Prostate gland (tissue), 2 donors: Measurements from ENCODE around the gene RILPL1. TPM values are rescaled to one million over a fixed set of nuclear protein-coding genes. Genes with fewer than 3 reads are reported as not detected.

Experiments used
- DNase-seq: peaks from one replicate; pipeline ENCODE4 v3.0.0-alpha.2; 2019; ENCODE audit warnings: low spot score
- H3K27ac ChIP-seq, 2 donors: fragments of 200-600 bp; sonication (generic); 2 replicates each; pipeline ENCODE4 v1.5.1; 2017 to 2019
- H3K27me3 ChIP-seq: fragments of 200-600 bp; sonication (generic); replicated peaks from 2 replicates; pipeline ENCODE4 v1.5.1; 2019; ENCODE audit not compliant: insufficient read depth
- H3K36me3 ChIP-seq, 2 donors: fragments of 200-600 bp; sonication (generic); 1 replicate in 1 of 2; 2 replicates in 1 of 2; pipeline versions ENCODE4 v1.5.1 to v1.8.1; 2017 to 2019
- H3K4me1 ChIP-seq: fragments of 200-600 bp; sonication (generic); replicated peaks from 2 replicates; pipeline ENCODE4 v1.5.1; 2019
- H3K4me3 ChIP-seq, 2 donors: fragments of 200-600 bp; sonication (generic); 2 replicates each; pipeline ENCODE4 v1.5.1; 2017 to 2019
- H3K9me3 ChIP-seq: fragments of 200-600 bp; sonication (generic); 2 replicates; pipeline ENCODE4 v1.5.1; 2017
- POLR2A ChIP-seq: fragments of 450-650 bp; IDR thresholded peaks from one replicate; pipeline ENCODE4 v1.6.1; 2016; ENCODE audit warnings: antibody characterized with exemption, mild to moderate bottlenecking
- POLR2AphosphoS5 ChIP-seq: sonication (generic); formaldehyde crosslinking; IDR thresholded peaks from one replicate; pipeline ENCODE4 v1.6.1; 2017; ENCODE audit warnings: antibody characterized with exemption
- WGBS: methylation state at CpG from one replicate; pipeline ENCODE4 v1.1.5; 2018; 5-methylcytosine and 5-hydroxymethylcytosine counted together
- intact Hi-C: fragments of 100-400 bp; cut with DNase I; formaldehyde crosslinking; loops from one replicate; pipeline ENCODE4 v1.14.2; 2022
- microRNA-seq: library from miRNA; unstranded; fragments of <30 nt; microRNA quantifications from one replicate; pipeline ENCODE4, GENCODE V29; 2016
- small RNA-seq, 2 donors: library from RNA; depleted of rRNA; stranded (forward); fragments of <200 nt; gene quantifications; one replicate each; pipeline ENCODE3, GENCODE V24; 2016
- total RNA-seq, 2 donors: library from RNA; depleted of rRNA; stranded (reverse); fragments of >200 nt; gene quantifications; one replicate each; pipeline ENCODE4 v1.1.0, GENCODE V29; 2016
- TF ChIP-seq, protein P1 (sequence below), 4 experiments: fragments of 200-600 bp in 2 of 4; fragments of 450-650 bp in 2 of 4; sonication (generic) in 2 of 4; IDR thresholded peaks; 1 replicate in 3 of 4; 2 replicates in 1 of 4; pipeline ENCODE4 v1.5.1; 2016 to 2019; ENCODE audit warnings: antibody characterized with exemption in 4 of 4, mild to moderate bottlenecking in 2 of 4, moderate library complexity in 2 of 4

The RILPL1 gene
- total RNA-seq, 2 donors from 2014 or later = 8.6 to 25.7 TPM

DNA sequence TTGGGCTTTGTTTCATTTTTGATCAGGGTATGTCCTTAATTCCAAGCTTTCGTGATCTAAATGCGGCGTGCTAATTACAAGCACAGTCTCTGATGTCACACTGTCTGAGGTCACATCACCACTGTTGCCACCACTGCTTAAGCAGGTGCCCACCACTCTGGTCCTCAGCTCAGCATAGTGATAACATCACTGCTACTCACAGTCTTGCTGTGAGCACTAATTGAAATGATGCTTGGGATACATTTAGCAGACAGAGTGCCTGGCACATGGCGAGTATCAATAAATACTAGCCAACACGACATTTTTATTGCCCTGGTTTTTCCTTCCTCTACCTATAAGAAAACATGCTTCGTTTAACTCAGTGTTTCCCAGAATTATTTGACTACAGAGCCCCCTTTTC is 104.9 kb downstream of the RILPL1 start:
- H3K4me3 ChIP-seq = no peak overlapping the region
- 67% methylated on average over 6 of the region's 6 CpGs for WGBS
- H3K27me3 ChIP-seq = no peaks in the 10 kb centered on the region
- H3K9me3 ChIP-seq = no peaks in the 10 kb centered on the region
- no peak overlapping the region for H3K27ac ChIP-seq
- intact Hi-C loops = no loop called here
- no peak for DNase-seq
- no peaks in the 10 kb centered on the region for H3K36me3 ChIP-seq
- H3K4me1 ChIP-seq = no peaks in the 10 kb centered on the region
- no peak for TF ChIP-seq POLR2A
- TF ChIP-seq, protein P1, sequence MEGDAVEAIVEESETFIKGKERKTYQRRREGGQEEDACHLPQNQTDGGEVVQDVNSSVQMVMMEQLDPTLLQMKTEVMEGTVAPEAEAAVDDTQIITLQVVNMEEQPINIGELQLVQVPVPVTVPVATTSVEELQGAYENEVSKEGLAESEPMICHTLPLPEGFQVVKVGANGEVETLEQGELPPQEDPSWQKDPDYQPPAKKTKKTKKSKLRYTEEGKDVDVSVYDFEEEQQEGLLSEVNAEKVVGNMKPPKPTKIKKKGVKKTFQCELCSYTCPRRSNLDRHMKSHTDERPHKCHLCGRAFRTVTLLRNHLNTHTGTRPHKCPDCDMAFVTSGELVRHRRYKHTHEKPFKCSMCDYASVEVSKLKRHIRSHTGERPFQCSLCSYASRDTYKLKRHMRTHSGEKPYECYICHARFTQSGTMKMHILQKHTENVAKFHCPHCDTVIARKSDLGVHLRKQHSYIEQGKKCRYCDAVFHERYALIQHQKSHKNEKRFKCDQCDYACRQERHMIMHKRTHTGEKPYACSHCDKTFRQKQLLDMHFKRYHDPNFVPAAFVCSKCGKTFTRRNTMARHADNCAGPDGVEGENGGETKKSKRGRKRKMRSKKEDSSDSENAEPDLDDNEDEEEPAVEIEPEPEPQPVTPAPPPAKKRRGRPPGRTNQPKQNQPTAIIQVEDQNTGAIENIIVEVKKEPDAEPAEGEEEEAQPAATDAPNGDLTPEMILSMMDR (IDR thresholded peaks at IDR 0.05) = no peak
- no peak for TF ChIP-seq POLR2AphosphoS5

GRCh38 chr12:123427036-123427769 is 106.3 kb downstream of the RILPL1 start:
- 92% methylated on average over 8 of the region's 8 CpGs for WGBS
- H3K36me3 ChIP-seq = peaks cover 4 to 5% of the 10 kb centered on the region in 2 donors
- intact Hi-C loops = no loop called here

GRCh38 chr12:123421314-123421713 is 112.2 kb downstream of the RILPL1 start:
- H3K27ac ChIP-seq = no peak overlapping the region
- 97% methylated on average over 2 of the region's 2 CpGs for WGBS
- no peak for DNase-seq
- no peaks in the 10 kb centered on the region for H3K4me1 ChIP-seq
- peaks cover 5 to 12% of the 10 kb centered on the region in 2 donors for H3K36me3 ChIP-seq
- intact Hi-C loops = no loop called here
- no peaks in the 10 kb centered on the region for H3K9me3 ChIP-seq
- TF ChIP-seq POLR2A (no peak), POLR2AphosphoS5 (no peak)
- no peaks in the 10 kb centered on the region for H3K27me3 ChIP-seq
- no peak overlapping the region for H3K4me3 ChIP-seq

More at GRCh38 chr12:123427036-123427769, 106.3 kb downstream of the RILPL1 start:
- H3K4me3 ChIP-seq = no peak overlapping the region
- no peaks in the 10 kb centered on the region for H3K9me3 ChIP-seq
- H3K4me1 ChIP-seq = no peaks in the 10 kb centered on the region
- no peaks in the 10 kb centered on the region for H3K27me3 ChIP-seq
- TF ChIP-seq, protein P1 (IDR thresholded peaks at IDR 0.05) = no peak
- TF ChIP-seq POLR2A (no peak), POLR2AphosphoS5 (no peak)
- no peak overlapping the region for H3K27ac ChIP-seq
- no peak for DNase-seq

Small RNA genes within 50 kb of the gene (microRNA-seq; reads per million reads assigned to microRNA genes)
- gene MIR3908 = not detected

Small RNA genes within 50 kb of the gene (small RNA-seq; reads per million reads assigned to genes)
- 0 reads per million in 2 donors for gene AC145423.2
- 0 reads per million in 2 donors for gene MIR3908

Other genes starting within 250 kb of the RILPL1 start
- 10 to 100 TPM; 22.6 to 53.3 TPM for gene SBNO1, start 168.9 kb downstream of the RILPL1 start, total RNA-seq
- 10 to 100 TPM; 47.3 to 61.9 TPM for gene KMT5A, start 149.6 kb downstream of the RILPL1 start, total RNA-seq
- 1 to 10 TPM; 8.3 to 8.6 TPM for gene RILPL2, start 97.0 kb downstream of the RILPL1 start, total RNA-seq
- 10 to 100 TPM; 16.6 to 22.6 TPM for gene SNRNP35, start 75.6 kb downstream of the RILPL1 start, total RNA-seq
- gene TMED2, start 50.8 kb upstream of the RILPL1 start, total RNA-seq = 100 to 1,000 TPM; 114 to 188 TPM
- gene DDX55, start 68.4 kb upstream of the RILPL1 start, total RNA-seq = 10 to 100 TPM; 13.7 to 24.4 TPM
- gene EIF2B1, start 100.0 kb upstream of the RILPL1 start, total RNA-seq = 100 to 1,000 TPM in 1 of 2 donors, 10 to 100 TPM in 1; 98.7 to 122 TPM
- gene GTF2H3, start 100.1 kb upstream of the RILPL1 start, total RNA-seq = 10 to 100 TPM; 28.0 to 50.1 TPM
- gene TCTN2, start 137.4 kb upstream of the RILPL1 start, total RNA-seq = 10 to 100 TPM; 15.2 to 20.7 TPM
- 10 to 100 TPM; 23.7 to 24.5 TPM for gene ATP6V0A2, start 178.6 kb upstream of the RILPL1 start, total RNA-seq
- 1 to 10 TPM in 1 of 2 donors, under 1 TPM in 1; 0.68 to 7.9 TPM for gene DNAH10, start 228.6 kb upstream of the RILPL1 start, total RNA-seq